ENCODE results near the gene AGBL1.

AGBL1 gene

GRCh38 chr15:86608461-86609205 lies 529.0 kb downstream of the AGBL1 start:
- Histone ChIP-seq H3K4me1 (ENCODE audit: control insufficient read depth in 1 of 2, insufficient read depth in 1 of 2, low read depth in 1 of 2, low read length in 1 of 2) (no peaks in the 10 kb centered on the region), H3K4me3 (ENCODE audit: low read depth in 1 of 2, low read length in 1 of 2) (no peak overlapping the region), H3K36me3 (no peaks in the 10 kb centered on the region), H3K27me3 (no peaks in the 10 kb centered on the region), H3K9me3 (no peaks in the 10 kb centered on the region), H3K27ac (no peak overlapping the region)
- TF ChIP-seq, protein P1, sequence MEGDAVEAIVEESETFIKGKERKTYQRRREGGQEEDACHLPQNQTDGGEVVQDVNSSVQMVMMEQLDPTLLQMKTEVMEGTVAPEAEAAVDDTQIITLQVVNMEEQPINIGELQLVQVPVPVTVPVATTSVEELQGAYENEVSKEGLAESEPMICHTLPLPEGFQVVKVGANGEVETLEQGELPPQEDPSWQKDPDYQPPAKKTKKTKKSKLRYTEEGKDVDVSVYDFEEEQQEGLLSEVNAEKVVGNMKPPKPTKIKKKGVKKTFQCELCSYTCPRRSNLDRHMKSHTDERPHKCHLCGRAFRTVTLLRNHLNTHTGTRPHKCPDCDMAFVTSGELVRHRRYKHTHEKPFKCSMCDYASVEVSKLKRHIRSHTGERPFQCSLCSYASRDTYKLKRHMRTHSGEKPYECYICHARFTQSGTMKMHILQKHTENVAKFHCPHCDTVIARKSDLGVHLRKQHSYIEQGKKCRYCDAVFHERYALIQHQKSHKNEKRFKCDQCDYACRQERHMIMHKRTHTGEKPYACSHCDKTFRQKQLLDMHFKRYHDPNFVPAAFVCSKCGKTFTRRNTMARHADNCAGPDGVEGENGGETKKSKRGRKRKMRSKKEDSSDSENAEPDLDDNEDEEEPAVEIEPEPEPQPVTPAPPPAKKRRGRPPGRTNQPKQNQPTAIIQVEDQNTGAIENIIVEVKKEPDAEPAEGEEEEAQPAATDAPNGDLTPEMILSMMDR (IDR thresholded peaks at IDR 0.05) = no peak

- Histone ChIP-seq H3K27ac (no peak overlapping the region), H3K4me1 (ENCODE audit: control insufficient read depth in 1 of 2, insufficient read depth in 1 of 2, low read depth in 1 of 2, low read length in 1 of 2) (no peaks in the 10 kb centered on the region), H3K4me3 (ENCODE audit: low read depth in 1 of 2, low read length in 1 of 2) (no peak overlapping the region), H3K36me3 (no peaks in the 10 kb centered on the region), H3K27me3 (no peaks in the 10 kb centered on the region), H3K9me3 (no peaks in the 10 kb centered on the region)
- TF ChIP-seq, protein P1 (IDR thresholded peaks at IDR 0.05) = no peak
These were observed 529.6 kb downstream of the AGBL1 start for GRCh38 chr15:86609275-86609674.

GRCh38 chr15:86610038-86610437 lies 530.4 kb downstream of the AGBL1 start:
- TF ChIP-seq, protein P1 (IDR thresholded peaks at IDR 0.05) = no peak
- Histone ChIP-seq H3K4me3 (ENCODE audit: low read depth in 1 of 2, low read length in 1 of 2) (no peak overlapping the region), H3K27ac (no peak overlapping the region), H3K36me3 (no peaks in the 10 kb centered on the region), H3K27me3 (no peaks in the 10 kb centered on the region), H3K4me1 (ENCODE audit: control insufficient read depth in 1 of 2, insufficient read depth in 1 of 2, low read depth in 1 of 2, low read length in 1 of 2) (no peaks in the 10 kb centered on the region), H3K9me3 (no peaks in the 10 kb centered on the region)

GRCh38 chr15:86611417-86612040 lies 531.9 kb downstream of the AGBL1 start:
- Histone ChIP-seq H3K27ac (no peak overlapping the region), H3K36me3 (no peaks in the 10 kb centered on the region), H3K9me3 (no peaks in the 10 kb centered on the region), H3K4me1 (ENCODE audit: control insufficient read depth in 1 of 2, insufficient read depth in 1 of 2, low read depth in 1 of 2, low read length in 1 of 2) (no peaks in the 10 kb centered on the region), H3K4me3 (ENCODE audit: low read depth in 1 of 2, low read length in 1 of 2) (no peak overlapping the region), H3K27me3 (no peaks in the 10 kb centered on the region)
- TF ChIP-seq, protein P1 (IDR thresholded peaks at IDR 0.05) = no peak

- H3K9me3 ChIP-seq = no peaks in the 10 kb centered on the region
- no peak overlapping the region for H3K27ac ChIP-seq
- H3K4me1 ChIP-seq (ENCODE audit: control insufficient read depth in 1 of 2, insufficient read depth in 1 of 2, low read depth in 1 of 2, low read length in 1 of 2) = no peaks in the 10 kb centered on the region
- H3K27me3 ChIP-seq = no peaks in the 10 kb centered on the region
- TF ChIP-seq, protein P1 (IDR thresholded peaks at IDR 0.05) = no peak
- no peak overlapping the region for H3K4me3 ChIP-seq (ENCODE audit: low read depth in 1 of 2, low read length in 1 of 2)
- H3K36me3 ChIP-seq = no peaks in the 10 kb centered on the region
These were observed 535.7 kb downstream of the AGBL1 start for GRCh38 chr15:86615411-86615810.
